KOPT-K1 (cell line): Measurements from ENCODE around the gene PPP6R2.

ENCODE experiments used
- H3K27ac ChIP-seq: fragments of 200-600 bp; sonication (generic); 2 replicates; pipeline ENCODE4 v1.5.1; 2016; ENCODE audit warnings: antibody characterized with exemption, mild to moderate bottlenecking, low read depth, low read length; ENCODE audit not compliant: poor library complexity, severe bottlenecking
- H3K36me3 ChIP-seq: fragments of 200-600 bp; sonication (generic); 2 replicates; pipeline ENCODE4 v1.5.1; 2017; ENCODE audit warnings: antibody characterized with exemption, mild to moderate bottlenecking, low read length, moderate library complexity; ENCODE audit not compliant: insufficient read depth
- H3K9me3 ChIP-seq: fragments of 200-600 bp; sonication (generic); 2 replicates; pipeline ENCODE4 v1.5.1; 2017; ENCODE audit warnings: antibody characterized with exemption, low read length, mild to moderate bottlenecking; ENCODE audit not compliant: insufficient read depth, poor library complexity, severe bottlenecking

The PPP6R2 gene

DNA sequence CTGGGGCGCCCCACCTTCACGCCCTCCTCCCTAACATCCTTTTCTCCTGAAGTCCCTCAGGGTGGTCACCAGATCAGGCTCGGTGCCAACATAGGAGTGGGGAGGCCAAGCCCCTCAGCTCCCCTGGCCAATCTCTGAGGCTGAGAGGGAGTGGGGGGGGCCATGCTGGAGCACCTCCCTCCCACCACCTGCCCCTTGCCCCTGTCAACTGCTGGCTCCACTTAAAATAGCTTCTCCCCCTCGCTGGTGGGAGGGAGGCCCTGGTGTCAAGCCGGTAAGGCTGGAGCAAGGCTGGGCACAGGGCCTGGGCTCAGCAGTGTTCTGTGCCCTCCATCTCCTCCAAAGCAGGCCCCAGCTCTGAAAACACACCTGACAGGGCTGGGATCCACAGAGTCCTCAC, 40.6 kb upstream of the PPP6R2 start:
- Histone ChIP-seq H3K36me3 (no peaks in the 10 kb centered on the region), H3K9me3 (no peaks in the 10 kb centered on the region), H3K27ac (no peak overlapping the region)

DNA sequence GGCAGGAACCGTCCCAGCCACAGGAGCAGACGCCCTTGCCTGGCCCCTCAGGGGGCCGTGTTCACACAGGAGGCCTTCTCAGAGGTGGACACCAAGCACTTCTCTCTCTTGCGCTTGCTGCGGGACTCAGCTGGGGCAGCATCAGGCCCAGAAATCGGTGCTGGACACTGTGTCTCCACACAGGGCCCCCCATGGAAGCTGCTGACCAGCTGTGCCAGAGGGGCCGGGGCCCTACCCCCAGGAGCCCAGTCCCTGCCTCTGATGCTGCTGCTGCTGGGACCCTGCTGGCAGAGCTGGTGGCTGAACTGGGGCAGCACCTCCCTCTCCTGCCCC, 39.6 kb upstream of the PPP6R2 start:
- Histone ChIP-seq H3K36me3 (no peaks in the 10 kb centered on the region), H3K27ac (peak overlapping the region; percentile 13), H3K9me3 (no peaks in the 10 kb centered on the region)

DNA sequence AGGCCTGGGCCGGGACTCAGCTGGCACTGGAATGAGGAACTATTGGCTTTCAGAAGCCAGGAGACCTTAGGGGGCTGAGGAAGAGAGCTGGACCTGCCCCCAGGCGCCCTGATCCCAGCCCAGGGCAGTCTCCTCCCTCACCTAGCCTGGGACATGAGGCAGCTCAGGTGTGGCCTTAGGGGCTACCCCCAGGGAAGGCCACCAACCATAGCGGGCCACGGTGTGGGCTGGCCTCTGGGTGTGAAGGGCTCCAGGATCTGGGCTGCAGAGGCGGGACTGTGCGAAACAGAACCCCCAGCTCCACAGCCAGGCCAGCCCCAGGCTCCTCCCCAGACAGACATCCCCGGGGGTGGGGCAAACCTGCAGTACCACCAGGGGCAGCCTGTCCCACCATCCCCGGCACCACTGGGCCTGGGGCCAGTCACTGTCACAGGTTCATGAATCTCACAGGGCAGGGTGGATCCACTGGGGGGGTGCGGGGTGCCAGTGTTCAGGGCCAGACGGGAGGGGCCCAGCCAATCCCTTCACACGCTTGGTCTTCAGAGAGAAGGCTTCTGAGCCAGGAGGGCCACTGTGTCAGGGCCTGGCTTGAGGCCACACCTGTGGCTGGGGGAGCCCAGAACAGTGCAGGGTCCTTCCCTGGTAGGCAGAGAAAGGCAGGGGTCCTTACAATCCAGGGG, 39.1 kb upstream of the PPP6R2 start:
- no peak overlapping the region for H3K27ac ChIP-seq
- H3K36me3 ChIP-seq = no peaks in the 10 kb centered on the region
- H3K9me3 ChIP-seq = no peaks in the 10 kb centered on the region

DNA sequence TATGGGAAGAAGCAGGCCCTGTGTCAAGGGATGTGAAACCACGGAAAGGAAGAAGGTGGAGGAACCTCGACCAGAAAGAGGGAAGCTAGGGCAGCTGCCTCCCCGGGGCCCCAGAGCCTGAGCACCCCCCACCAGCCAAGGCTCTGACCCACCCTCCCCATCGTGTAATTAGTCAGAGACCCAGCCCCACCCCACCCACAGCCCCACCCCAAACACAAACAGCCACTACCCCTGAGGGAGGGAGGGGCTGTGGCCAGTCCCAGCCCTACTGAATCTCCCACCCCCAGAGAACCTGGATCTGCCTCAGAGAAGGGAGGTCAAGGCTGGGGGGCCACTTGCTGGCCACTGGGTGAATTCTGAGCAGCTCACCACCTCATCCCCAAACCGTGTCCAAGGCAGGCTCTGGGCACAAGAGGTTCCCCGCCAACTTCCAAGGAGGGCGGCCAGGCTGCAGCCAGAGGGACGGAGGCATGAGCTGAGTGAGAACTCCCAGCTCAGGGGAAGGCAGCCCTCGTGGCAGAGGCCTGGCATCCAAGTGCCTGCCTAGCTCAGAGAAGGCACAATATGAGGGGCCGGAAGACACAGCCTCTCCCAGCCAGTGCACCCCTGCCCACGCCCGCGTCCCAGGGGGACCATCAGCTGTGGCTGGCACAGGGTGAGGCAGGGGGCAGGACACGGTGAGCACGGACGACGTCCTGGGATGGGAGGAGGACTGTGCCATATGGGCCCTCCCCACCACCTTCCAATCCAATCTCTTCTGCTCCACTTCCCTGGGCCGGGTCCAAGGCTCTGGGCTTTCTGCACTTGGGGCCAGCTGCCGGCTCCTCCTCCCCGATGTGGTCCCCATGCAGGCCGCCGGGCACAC, 38.4 kb upstream of the PPP6R2 start:
- Histone ChIP-seq H3K36me3 (no peaks in the 10 kb centered on the region), H3K9me3 (no peaks in the 10 kb centered on the region), H3K27ac (no peak overlapping the region)

DNA sequence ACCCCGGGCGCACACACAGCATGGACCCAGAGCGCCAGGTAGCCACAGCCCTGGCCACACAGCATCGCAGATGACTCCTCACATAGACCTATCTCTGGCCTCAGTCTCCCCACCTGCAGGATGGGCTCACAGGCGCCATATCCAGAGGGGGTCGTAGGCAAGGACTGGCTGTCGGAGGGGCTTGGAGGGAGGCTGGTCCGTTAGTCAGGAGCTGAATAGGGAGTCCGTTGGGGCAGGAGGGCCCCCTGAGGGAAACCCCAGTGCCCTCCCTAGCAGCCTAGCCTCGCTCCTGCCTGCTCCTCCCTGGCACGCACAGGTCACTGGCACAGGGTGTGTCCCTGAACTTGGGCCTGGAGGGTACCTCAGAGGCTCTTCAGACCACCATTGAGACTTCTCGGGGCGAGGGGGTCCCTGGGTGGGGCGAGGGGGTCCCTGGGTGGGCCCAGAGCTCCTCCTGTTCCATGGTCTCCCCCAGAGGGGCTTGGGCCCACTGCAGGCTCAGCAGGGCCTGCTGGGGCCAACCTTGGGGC, 37.7 kb upstream of the PPP6R2 start:
- no peaks in the 10 kb centered on the region for H3K9me3 ChIP-seq
- no peak overlapping the region for H3K27ac ChIP-seq
- no peaks in the 10 kb centered on the region for H3K36me3 ChIP-seq

DNA sequence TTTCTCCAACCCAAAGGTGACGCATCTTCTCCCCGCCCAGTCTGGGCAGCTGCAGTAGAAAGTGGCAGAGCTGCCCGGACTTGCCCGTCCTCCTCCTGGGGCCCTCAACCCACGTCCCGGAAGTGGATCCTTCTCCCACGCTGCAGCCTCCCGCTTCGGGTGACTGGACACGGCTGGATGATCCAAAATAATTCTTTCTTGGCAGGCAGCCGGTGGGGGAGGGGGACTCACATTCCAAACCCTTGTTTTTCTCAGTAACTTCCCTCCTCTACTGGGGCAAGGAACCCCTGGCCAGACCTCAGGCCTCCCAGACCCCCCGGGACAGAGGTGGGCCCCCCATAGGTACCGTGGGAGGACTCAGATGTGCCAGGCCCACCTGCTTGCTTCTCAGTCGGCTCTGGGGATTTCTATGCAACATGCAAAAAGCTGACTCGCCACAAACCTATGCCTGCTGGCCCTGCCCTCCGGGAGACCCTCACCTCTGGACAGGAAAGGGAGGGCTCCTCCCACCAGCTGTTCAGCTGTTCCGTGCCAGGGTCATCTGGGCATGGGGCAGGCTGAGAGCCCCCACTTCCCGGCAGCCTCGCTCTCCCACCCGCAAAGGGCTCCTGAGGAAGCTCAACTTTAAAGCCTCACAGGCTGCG, 37.1 kb upstream of the PPP6R2 start:
- H3K36me3 ChIP-seq = no peaks in the 10 kb centered on the region
- no peaks in the 10 kb centered on the region for H3K9me3 ChIP-seq
- no peak overlapping the region for H3K27ac ChIP-seq

DNA sequence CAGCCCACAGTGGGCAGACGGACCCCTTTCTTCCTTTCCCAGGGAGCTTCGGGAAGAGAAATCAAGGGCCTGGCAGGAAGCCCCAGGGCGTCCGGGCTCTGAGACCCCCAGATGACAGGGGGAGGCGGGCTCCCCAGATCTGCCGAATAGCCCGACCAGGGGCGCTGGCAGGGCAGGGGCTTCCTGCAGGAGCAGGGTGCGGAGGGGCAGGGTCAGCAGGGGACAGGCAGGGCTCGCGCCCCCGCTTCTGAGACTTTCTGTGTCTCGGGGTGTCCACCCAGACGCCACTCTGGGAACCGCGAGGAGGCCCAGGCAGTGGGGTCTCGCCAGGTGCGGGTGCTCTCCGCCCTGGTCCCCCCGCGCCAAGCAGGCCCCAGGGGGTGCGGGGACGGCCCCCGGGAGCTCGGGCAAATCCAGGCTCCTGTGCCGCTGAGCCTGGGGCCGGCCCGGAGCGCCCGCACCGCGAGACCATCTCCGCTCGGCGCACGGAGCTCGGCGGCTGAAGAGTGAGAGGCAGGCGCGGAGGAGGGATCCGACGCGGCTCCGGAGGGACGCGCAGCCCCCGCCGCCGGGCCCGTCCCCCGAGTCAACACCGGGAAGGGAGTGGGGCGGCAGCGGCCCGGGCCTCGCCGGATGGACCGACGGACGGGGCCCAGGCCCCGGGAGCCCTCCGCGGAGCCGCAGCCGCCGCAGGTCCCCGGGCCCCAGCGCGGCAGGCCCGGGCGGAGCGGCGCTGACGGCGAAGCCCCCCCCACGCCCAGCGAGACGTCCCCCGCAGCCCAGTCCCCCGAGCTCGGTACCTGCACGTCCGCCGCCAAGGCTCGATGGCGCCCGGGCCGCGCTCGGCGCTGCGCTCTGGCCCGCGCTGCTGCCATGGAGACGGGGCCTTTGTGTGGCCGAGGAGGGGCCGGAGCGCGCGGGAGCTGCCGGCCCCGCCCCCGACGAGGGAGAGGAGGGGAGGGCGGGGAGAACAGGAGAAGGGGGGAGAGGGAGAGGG, 36.1 kb upstream of the PPP6R2 start, which contains the start of gene PLXNB2:
Gene PLXNB2, minus strand, starts transcription at position 894 of the 997 bp plus-strand sequence. CDS start 17,062 bp downstream, outside the sequence.
- Histone ChIP-seq H3K36me3 (no peaks in the 10 kb centered on the region), H3K9me3 (no peaks in the 10 kb centered on the region), H3K27ac (no peak within 1 kb of the TSS)

DNA sequence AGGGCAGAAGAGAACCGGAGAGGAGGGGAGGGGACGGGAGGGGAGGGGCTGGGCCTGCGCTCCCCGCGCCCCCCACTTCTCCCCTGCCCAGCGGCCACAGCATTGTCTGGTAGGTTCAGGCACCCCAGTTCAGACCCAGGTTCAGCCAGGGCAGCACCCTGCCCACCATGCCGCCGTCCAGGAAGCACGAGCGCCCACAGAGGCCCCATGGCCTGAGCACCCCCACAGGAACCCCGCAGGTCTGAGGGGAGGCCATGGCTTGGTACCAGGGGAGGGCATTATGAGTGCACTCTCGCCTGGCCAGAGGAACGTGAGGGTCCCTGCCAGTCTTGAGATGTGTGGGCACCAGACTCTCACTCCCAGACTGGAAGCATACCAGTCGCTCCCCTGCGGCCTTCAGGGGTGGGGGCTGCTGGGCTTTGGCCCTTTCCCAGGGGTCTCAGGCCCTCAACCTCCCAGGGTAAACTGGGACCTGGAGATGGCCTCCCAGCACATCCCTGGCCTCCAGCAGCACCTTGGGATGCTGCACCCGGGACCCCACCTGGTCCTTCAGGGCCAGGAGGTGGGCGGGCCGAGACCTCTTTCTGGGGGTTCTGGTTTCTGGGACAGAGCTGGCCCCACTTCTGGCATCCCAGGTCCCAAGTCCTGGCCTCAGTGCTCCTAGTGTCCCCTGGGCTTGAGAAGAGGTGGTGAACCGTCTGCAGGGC, 35.1 kb upstream of the PPP6R2 start:
- H3K27ac ChIP-seq = no peak overlapping the region

DNA sequence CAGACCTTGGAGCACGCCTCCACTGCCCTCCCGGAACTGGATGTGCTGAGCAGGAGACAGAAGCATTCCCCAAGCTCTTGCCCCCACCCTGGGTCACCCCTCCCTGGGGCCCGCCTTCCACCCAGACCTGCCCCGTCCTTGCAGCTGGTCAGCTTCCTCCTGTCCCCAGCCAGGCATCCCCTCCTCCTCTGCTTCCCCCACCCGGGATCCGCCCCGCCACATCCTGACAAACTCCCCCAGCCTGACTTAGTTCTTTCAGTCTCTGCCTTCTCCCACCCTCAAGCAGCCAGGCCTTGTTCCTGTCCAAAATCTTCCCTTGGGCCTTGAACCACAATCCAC, 34.6 kb upstream of the PPP6R2 start:
- H3K9me3 ChIP-seq = no peaks in the 10 kb centered on the region
- H3K36me3 ChIP-seq = no peaks in the 10 kb centered on the region
- H3K27ac ChIP-seq = no peak overlapping the region

More for the DNA sequence above, 35.1 kb upstream of the PPP6R2 start:
- no peaks in the 10 kb centered on the region for H3K9me3 ChIP-seq
- no peaks in the 10 kb centered on the region for H3K36me3 ChIP-seq

DNA sequence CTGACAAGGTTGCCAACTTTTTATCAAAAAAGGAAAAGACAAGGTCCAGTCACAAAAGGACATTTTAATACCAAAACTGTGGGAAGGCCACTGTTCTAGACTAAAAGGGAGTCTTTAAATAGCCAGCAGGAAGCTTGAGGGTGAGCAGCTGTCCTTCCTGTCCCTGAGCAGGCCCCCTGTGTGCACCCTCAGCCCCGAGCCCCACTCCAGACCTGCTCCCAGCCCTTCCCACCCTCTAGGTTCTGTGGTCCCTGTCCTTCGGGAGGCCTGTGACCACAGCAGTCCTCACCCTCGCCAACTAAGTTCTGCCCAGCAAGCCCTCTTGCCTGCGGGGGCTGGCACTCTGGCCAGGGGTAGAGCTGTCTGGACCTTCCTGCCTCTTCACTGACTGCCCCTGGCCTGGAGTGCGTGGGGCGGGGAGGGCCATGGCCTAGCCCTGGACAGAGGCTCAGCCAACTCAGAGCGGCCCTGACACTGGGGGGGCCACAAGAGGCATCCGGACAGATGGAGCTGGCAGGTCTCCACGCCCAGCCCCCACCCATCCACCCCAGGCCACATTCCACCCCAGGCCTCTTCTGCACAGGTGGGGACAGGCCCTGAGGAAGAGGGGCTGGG, 34.0 kb upstream of the PPP6R2 start:
- H3K9me3 ChIP-seq = no peaks in the 10 kb centered on the region
- no peak overlapping the region for H3K27ac ChIP-seq
- no peaks in the 10 kb centered on the region for H3K36me3 ChIP-seq

DNA sequence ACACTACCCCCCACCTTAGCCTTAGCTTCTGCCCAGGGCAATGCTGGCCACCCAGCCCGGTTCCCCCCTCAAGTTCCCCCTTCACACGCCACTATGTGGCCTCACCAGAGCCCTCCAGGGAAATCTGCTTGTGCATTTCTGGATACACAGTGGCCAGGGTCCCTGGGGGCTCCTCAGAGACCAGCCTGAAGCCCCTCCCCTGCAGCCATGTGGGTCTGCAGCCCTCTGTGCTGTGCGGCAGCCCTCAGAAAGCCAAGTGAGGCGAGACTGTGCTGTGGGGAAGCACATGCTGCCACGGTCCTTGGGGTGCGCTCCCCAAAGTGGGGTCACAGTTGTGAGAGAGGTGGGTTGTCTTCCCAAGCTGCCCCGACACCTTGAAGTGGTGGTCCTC, 33.5 kb upstream of the PPP6R2 start:
- Histone ChIP-seq H3K9me3 (no peaks in the 10 kb centered on the region), H3K27ac (no peak overlapping the region), H3K36me3 (no peaks in the 10 kb centered on the region)

DNA sequence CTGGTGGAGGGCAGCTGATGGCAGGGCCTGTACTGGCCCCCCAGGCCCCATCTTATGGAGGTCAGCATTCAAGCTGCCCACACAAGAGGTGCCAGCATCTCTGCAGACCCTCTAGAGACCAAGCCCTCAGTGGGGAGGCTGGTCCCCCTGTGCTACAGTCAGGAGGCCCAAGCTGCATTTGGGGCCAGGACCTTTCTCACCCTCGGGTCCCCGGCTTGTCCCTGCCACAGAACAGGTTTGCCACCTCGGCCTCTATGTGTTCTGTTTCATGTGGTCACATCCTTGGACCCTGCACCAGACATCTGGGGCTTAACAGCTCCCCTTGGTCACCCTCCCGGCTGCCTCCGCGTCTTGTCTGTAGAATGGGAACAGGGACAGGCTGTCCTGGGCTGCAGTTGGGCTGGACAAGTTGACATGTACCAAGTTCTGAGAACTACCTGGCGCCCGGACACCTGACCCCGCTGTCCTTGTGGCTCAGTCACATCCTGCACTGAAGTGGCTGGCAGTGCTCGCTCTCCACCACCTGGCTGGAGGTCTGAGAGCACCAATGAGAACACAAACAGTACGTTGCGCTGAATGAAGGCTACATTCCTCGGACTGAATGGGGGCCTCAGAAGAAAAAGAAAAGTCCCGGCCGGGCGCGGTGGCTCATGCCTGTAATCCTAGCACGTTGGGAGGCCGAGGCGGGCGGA, 33.0 kb upstream of the PPP6R2 start:
- no peak overlapping the region for H3K27ac ChIP-seq
- H3K36me3 ChIP-seq = no peaks in the 10 kb centered on the region

DNA sequence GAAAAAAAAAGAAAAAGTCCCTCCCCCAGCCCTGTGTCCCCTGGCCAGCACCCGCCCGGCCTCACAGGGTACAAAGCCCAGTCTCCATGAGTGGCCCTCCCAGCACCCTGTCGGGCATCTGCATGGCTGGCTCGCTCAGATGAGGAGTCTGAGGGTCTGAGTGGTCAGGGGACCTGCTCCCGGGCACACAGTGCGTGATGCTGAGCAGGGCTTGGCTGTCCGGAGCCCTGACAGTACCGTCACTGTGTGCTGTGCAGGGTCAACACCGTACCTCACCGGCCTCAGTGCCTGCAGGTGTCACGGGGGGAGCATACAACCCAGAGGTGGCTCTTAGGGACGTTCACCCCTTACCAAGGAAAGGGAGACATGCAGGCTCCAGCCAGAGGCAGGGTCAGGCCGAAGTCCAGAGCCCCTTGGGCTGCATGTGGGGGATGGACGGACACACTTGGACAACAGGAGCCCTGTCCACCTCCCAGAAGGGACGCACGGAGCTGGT, 32.1 kb upstream of the PPP6R2 start:
- Histone ChIP-seq H3K36me3 (no peaks in the 10 kb centered on the region), H3K27ac (no peak overlapping the region), H3K9me3 (no peaks in the 10 kb centered on the region)

More for the DNA sequence above, 33.0 kb upstream of the PPP6R2 start:
- no peaks in the 10 kb centered on the region for H3K9me3 ChIP-seq
